Measurements from ENCODE around the gene TRAPPC3L. TPM values are rescaled to one million over a fixed set of nuclear protein-coding genes. Genes with fewer than 3 reads are reported as not detected.
A peak's percentile ranks its signal among the peaks of the same experiment; 100 is the strongest.

TRAPPC3L gene
- total and polyA plus RNA-seq, 2 of the 8 experiments (the other 6 are each of a cell fraction or from before 2014, with no cell fraction given): not detected

- peaks cover 5 to 46% of the 10 kb centered on the region in 2 experiments; a peak in 3 of 4 replicates for H3K79me2 ChIP-seq (ENCODE audit: control insufficient read depth in 1 of 2, insufficient read depth in 2 of 2, low read length in 2 of 2)
- H3K56ac ChIP-seq (replicated peaks; ENCODE audit: insufficient read length, low read depth, low read length): no peak overlapping the region
- H3K27ac ChIP-seq (ENCODE audit: low read depth, low read length): no peak overlapping the region
- no peaks in the 10 kb centered on the region for H3K9me3 ChIP-seq (ENCODE audit: insufficient read depth in 2 of 2, low read depth in 1 of 2, low read length in 1 of 2)
- peaks cover 0 to 4% of the 10 kb centered on the region in 2 experiments for H4K20me1 ChIP-seq (replicated peaks in 1 of 2; ENCODE audit: control insufficient read depth in 1 of 2, insufficient read depth in 2 of 2, low read length in 2 of 2)
- ChIA-PET CTCF (ENCODE audit: partially characterized antibody) (interaction anchor here (0.6 to 5.9 kb wide), 12 partner anchors 11 to 303 kb away, joined by 3 to 59 read pairs (median 4); partner anchors contain the start of gene RSPH4A), POLR2A (ENCODE audit: partially characterized antibody) (interaction anchor here (1.0 to 1.7 kb wide), 6 partner anchors 11 to 322 kb away, joined by 3 to 11 read pairs (median 3); partner anchors contain the start of genes DSE, RSPH4A and TSPYL1)
- no peak overlapping the region for H2BK120ac ChIP-seq (replicated peaks; ENCODE audit: low read depth, low read length)
- no peak overlapping the region for H2AFZ ChIP-seq (ENCODE audit: low read length)
- H3K27me3 ChIP-seq (replicated peaks in 1 of 4; ENCODE audit: control insufficient read depth in 3 of 4, extremely low read depth in 1 of 4, insufficient read depth in 3 of 4, low read length in 3 of 4): no peaks in the 10 kb centered on the region
- H3K18ac ChIP-seq (ENCODE audit: extremely low read depth, low read length): no peak overlapping the region
- FAIRE-seq (no peak), DNase-seq (ENCODE audit: low read depth in 1 of 2, low spot score in 2 of 2) (no peak)
- H3K36me3 ChIP-seq (ENCODE audit: control insufficient read depth in 2 of 4, insufficient read depth in 4 of 4, low read length in 3 of 4): peaks cover 0 to 2% (median 0%) of the 10 kb centered on the region in 4 experiments; a peak in 2 of 8 replicates
- H2BK12ac ChIP-seq (ENCODE audit: low read depth, low read length): no peak overlapping the region
- H3K4me3 ChIP-seq (ENCODE audit: extremely low read depth in 1 of 4, insufficient read depth in 2 of 4, low read depth in 3 of 4, low read length in 4 of 4): peak overlapping the region; percentile 73 to 97 (median 83)
- H2AK5ac ChIP-seq (ENCODE audit: low read depth, low read length): no peak overlapping the region
- WGBS, 2 experiments (ENCODE audit: extremely low coverage in 1 of 2, insufficient coverage in 1 of 2, insufficient read length in 1 of 2, insufficient replicate concordance in 2 of 2, low coverage in 1 of 2, low lambda C conversion rate in 2 of 2, missing lambda C conversion rate in 1 of 2): 15% methylated on average over 7 of the region's 7 CpGs; no CpG with 5 or more reads in 1 of the 2 experiments
- H3K23ac ChIP-seq (ENCODE audit: insufficient read length): no peak overlapping the region
- H3K4me1 ChIP-seq (replicated peaks in 1 of 4; ENCODE audit: control insufficient read depth in 3 of 4, insufficient read depth in 4 of 4, low read length in 3 of 4): peaks cover 0 to 3% (median 1%) of the 10 kb centered on the region in 4 experiments; a peak in 3 of 7 replicates
- TF ChIP-seq SUZ12 (IDR thresholded peaks at IDR 0.05; ENCODE audit: low read length): no peak
- TF ChIP-seq SAP30 (IDR thresholded peaks at IDR 0.05; ENCODE audit: insufficient read depth, insufficient replicate concordance, low read length): peak; percentile 6
- H4K5ac ChIP-seq (ENCODE audit: insufficient read length, low read depth, low read length): no peak overlapping the region
- peaks cover 3% of the 10 kb centered on the region; the same call in 1 of the 2 replicates for H3K23me2 ChIP-seq (ENCODE audit: low read depth, low read length)
- no peak overlapping the region for H3K14ac ChIP-seq (ENCODE audit: insufficient read length)
- peaks cover 2% of the 10 kb centered on the region for H3K79me1 ChIP-seq (ENCODE audit: low read depth, low read length)
- no peak overlapping the region for H2BK5ac ChIP-seq (ENCODE audit: low read depth, low read length)
- no peak overlapping the region for H4K91ac ChIP-seq (replicated peaks; ENCODE audit: insufficient read length, low read length)
- peak overlapping the region in 3 of 4 experiments; percentile 75 to 85 (median 84); a peak in 6 of 7 replicates for H3K9ac ChIP-seq (replicated peaks in 1 of 4; ENCODE audit: extremely low read depth in 1 of 4, low read depth in 3 of 4, low read length in 3 of 4)
- H2BK15ac ChIP-seq (ENCODE audit: low read length): no peak overlapping the region
- peak overlapping the region; percentile 74 to 88 for H3K4me2 ChIP-seq (ENCODE audit: insufficient read depth in 1 of 2, low read depth in 2 of 2, low read length in 2 of 2)
- no peak overlapping the region for H2BK20ac ChIP-seq (ENCODE audit: low read length)
- H3K4ac ChIP-seq (replicated peaks; ENCODE audit: insufficient read length, low read depth, low read length): no peak overlapping the region
- no peak overlapping the region for H4K8ac ChIP-seq (ENCODE audit: extremely low read depth, insufficient read depth, low read length)
Observed at GRCh38 chr6:116572162-116572561, 26.7 kb upstream of the TRAPPC3L start.

Data from H1 (cell line).